Astrocyte (in vitro differentiated cells and primary cell): Measurements from ENCODE around the gene MN1. TPM values are rescaled to one million over a fixed set of nuclear protein-coding genes. Genes with fewer than 3 reads are reported as not detected.

ENCODE experiments used
- DNase-seq: peaks from one replicate; pipeline ENCODE4 v3.0.0-alpha.2; 2010; ENCODE audit warnings: low read depth
- FAIRE-seq: peaks from 2 replicates; lab custom pipeline; 2011; peaks lifted over from hg19 to GRCh38; lab: Jason Lieb, UNC
- H2AFZ ChIP-seq: 2 replicates; pipeline ENCODE4 v1.6.0; 2012; ENCODE audit warnings: low read depth, low read length, inconsistent platforms
- H3K27ac ChIP-seq: 2 replicates; pipeline ENCODE4 v1.5.1; 2011; ENCODE audit warnings: low read depth, low read length, inconsistent platforms
- H3K27me3 ChIP-seq: 2 replicates; pipeline ENCODE4 v1.6.0; 2011; ENCODE audit warnings: low read length, inconsistent platforms; ENCODE audit not compliant: insufficient read depth
- H3K36me3 ChIP-seq: 2 replicates; pipeline ENCODE4 v1.5.1; 2011; ENCODE audit warnings: low read length, inconsistent platforms; ENCODE audit not compliant: insufficient read depth
- H3K4me1 ChIP-seq: 2 replicates; pipeline ENCODE4 v1.5.1; 2011; ENCODE audit warnings: low read length, inconsistent platforms; ENCODE audit not compliant: insufficient read depth
- H3K4me2 ChIP-seq: 2 replicates; pipeline ENCODE4 v1.6.0; 2012; ENCODE audit warnings: low read length, inconsistent platforms
- H3K4me3 ChIP-seq: 2 replicates; pipeline ENCODE4 v1.5.1; 2011; ENCODE audit warnings: low read depth, mild to moderate bottlenecking, low read length, inconsistent platforms; ENCODE audit not compliant: insufficient read depth
- H3K79me2 ChIP-seq: 2 replicates; pipeline ENCODE4 v1.6.0; 2012; ENCODE audit warnings: mild to moderate bottlenecking, low read length, inconsistent platforms; ENCODE audit not compliant: insufficient read depth
- H3K9ac ChIP-seq: 2 replicates; pipeline ENCODE4 v1.6.0; 2012; ENCODE audit warnings: mild to moderate bottlenecking, low read length, inconsistent platforms
- H3K9me3 ChIP-seq: 2 replicates; pipeline ENCODE4 v1.5.1; 2012; ENCODE audit warnings: low read depth, mild to moderate bottlenecking, low read length, inconsistent platforms; ENCODE audit not compliant: insufficient read depth
- H4K20me1 ChIP-seq: 2 replicates; pipeline ENCODE4 v1.6.0; 2012; ENCODE audit warnings: low read length, inconsistent platforms; ENCODE audit not compliant: insufficient read depth
- H3K27ac Mint-ChIP-seq: one replicate; pipeline ENCODE4 v1.8.0; 2021; ENCODE audit warnings: mild to moderate bottlenecking, mixed read lengths; ENCODE audit not compliant: unreplicated experiment
- H3K27me3 Mint-ChIP-seq: one replicate; pipeline ENCODE4 v1.8.0; 2021; ENCODE audit warnings: low read depth, mixed read lengths; ENCODE audit not compliant: unreplicated experiment
- H3K36me3 Mint-ChIP-seq: one replicate; pipeline ENCODE4 v1.8.0; 2021; ENCODE audit warnings: low read depth, mixed read lengths; ENCODE audit not compliant: unreplicated experiment
- H3K4me1 Mint-ChIP-seq: one replicate; pipeline ENCODE4 v1.8.0; 2021; ENCODE audit warnings: low read depth, mixed read lengths; ENCODE audit not compliant: unreplicated experiment
- H3K4me3 Mint-ChIP-seq: one replicate; pipeline ENCODE4 v1.8.0; 2021; ENCODE audit warnings: mild to moderate bottlenecking, moderate library complexity, mixed read lengths; ENCODE audit not compliant: unreplicated experiment
- H3K9me3 Mint-ChIP-seq: one replicate; pipeline ENCODE4 v1.8.0; 2021; ENCODE audit warnings: mild to moderate bottlenecking, mixed read lengths; ENCODE audit not compliant: unreplicated experiment
- CTCF ChIP-seq: IDR thresholded peaks from 2 replicates; pipeline ENCODE4 v1.5.1; 2011; ENCODE audit warnings: low read depth, mild to moderate bottlenecking, inconsistent platforms, low read length, moderate library complexity; ENCODE audit not compliant: insufficient read depth
- EZH2 ChIP-seq: IDR thresholded peaks from 2 replicates; pipeline ENCODE4 v1.6.1; 2012; ENCODE audit warnings: mild to moderate bottlenecking, low read length, inconsistent platforms; ENCODE audit not compliant: insufficient read depth
- total RNA-seq: library from RNA; stranded (reverse); gene quantifications from 2 replicates; pipeline ENCODE4 v1.2.1, GENCODE V29; 2021

MN1 gene
- total RNA-seq, 1 donor from 2014 or later: 98.6 TPM

- TF ChIP-seq EZH2 (no peak), CTCF (no peak)
- H3K4me1 Mint-ChIP-seq: peaks cover 15% of the 10 kb centered on the region
- peaks cover 2% of the 10 kb centered on the region for H3K9me3 Mint-ChIP-seq
- no peak overlapping the region for H3K27ac Mint-ChIP-seq
- no peak overlapping the region for H2AFZ ChIP-seq
- peaks cover 5% of the 10 kb centered on the region for H3K27me3 Mint-ChIP-seq
- H3K4me2 ChIP-seq: no peak overlapping the region
- no peak overlapping the region for H3K9ac ChIP-seq
- H3K4me3 ChIP-seq: no peak overlapping the region
- H3K36me3 ChIP-seq: no peaks in the 10 kb centered on the region
- H3K4me3 Mint-ChIP-seq: no peak overlapping the region
- no peaks in the 10 kb centered on the region for H3K36me3 Mint-ChIP-seq
- H3K4me1 ChIP-seq: peaks cover 13% of the 10 kb centered on the region
- FAIRE-seq: no peak
- peaks cover 2% of the 10 kb centered on the region for H3K27me3 ChIP-seq
- no peaks in the 10 kb centered on the region for H4K20me1 ChIP-seq
- H3K27ac ChIP-seq: no peak overlapping the region
- no peaks in the 10 kb centered on the region for H3K9me3 ChIP-seq
- DNase-seq: no peak
- H3K79me2 ChIP-seq: no peaks in the 10 kb centered on the region
Measured at GRCh38 chr22:27729246-27729645, 72.3 kb downstream of the MN1 start.

GRCh38 chr22:27727673-27728451 lies 73.7 kb downstream of the MN1 start:
- Histone ChIP-seq H3K27ac (no peak overlapping the region), H2AFZ (no peak overlapping the region), H3K4me3 (no peak overlapping the region), H3K36me3 (no peaks in the 10 kb centered on the region), H4K20me1 (no peaks in the 10 kb centered on the region), H3K79me2 (no peaks in the 10 kb centered on the region), H3K9ac (no peak overlapping the region), H3K27me3 (peaks cover 2% of the 10 kb centered on the region), H3K9me3 (no peaks in the 10 kb centered on the region), H3K4me2 (no peak overlapping the region), H3K4me1 (peaks cover 13% of the 10 kb centered on the region)
- H3K27me3 Mint-ChIP-seq: peaks cover 5% of the 10 kb centered on the region
- TF ChIP-seq CTCF (no peak), EZH2 (no peak)
- peaks cover 5% of the 10 kb centered on the region for H3K9me3 Mint-ChIP-seq
- H3K27ac Mint-ChIP-seq: no peak overlapping the region
- DNase-seq (no peak), FAIRE-seq (no peak)
- no peaks in the 10 kb centered on the region for H3K36me3 Mint-ChIP-seq
- no peak overlapping the region for H3K4me3 Mint-ChIP-seq
- peaks cover 15% of the 10 kb centered on the region for H3K4me1 Mint-ChIP-seq
